ENCODE results near the gene ARHGDIB. TPM values are rescaled to one million over a fixed set of nuclear protein-coding genes. Genes with fewer than 3 reads are reported as not detected.

Gene ARHGDIB
- total RNA-seq, 3 donors from 2014 or later (not counting 1 experiment from before 2014, with no cell fraction given), result 838 to 962 (median 929) TPM

DNA sequence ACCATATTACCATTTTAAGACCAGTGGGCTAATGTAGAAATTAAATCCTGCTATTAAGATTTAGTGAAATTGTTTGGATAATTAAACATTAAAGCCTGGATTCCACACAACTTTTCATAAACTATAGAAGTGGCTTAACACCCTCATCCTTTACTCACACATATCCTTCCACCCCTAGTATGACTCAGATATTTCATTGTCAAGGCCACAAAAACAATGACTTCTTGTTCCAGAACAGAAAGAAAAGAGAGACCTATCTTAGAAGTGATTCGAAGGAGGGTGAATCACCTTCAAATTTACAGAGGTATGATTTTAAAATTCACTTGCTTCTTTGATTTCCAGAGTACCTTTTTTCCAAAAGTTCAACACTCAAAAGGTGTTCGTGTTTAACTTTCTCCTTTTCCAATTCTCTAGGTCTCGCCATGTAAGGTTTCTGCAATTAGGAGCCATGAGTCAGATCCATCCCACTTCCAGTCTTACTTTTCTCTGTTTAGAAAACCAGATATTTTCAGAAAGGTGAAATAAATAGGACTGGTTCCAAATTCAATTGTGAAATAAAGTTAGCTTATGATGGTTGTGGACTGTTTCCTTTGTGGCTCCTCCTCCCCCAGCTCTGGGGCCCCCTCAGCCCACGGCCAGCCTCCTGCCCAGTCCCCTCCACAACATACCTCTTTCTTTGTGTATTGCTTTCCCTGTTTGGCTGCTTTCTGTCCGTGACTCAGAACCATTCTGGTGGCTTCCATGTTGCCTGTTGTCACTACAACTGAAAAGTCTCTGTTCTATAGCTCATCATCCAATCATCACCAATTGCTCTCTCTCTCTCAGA lies 51.1 kb downstream of the ARHGDIB start:
- Histone ChIP-seq H3K4me1 (ENCODE audit: control insufficient read depth, insufficient read depth, low read length) (no peaks in the 10 kb centered on the region), H3K27ac (ENCODE audit: low read length) (no peak overlapping the region), H3K4me3 (ENCODE audit: low read length) (no peak overlapping the region), H3K27me3 (ENCODE audit: control insufficient read depth, insufficient read depth, low read length) (no peaks in the 10 kb centered on the region), H3K36me3 (ENCODE audit: control insufficient read depth, insufficient read depth, low read length) (peaks cover 28% of the 10 kb centered on the region), H3K9me3 (ENCODE audit: control insufficient read depth, insufficient read depth, low read length) (no peaks in the 10 kb centered on the region)
- TF ChIP-seq, protein P1, sequence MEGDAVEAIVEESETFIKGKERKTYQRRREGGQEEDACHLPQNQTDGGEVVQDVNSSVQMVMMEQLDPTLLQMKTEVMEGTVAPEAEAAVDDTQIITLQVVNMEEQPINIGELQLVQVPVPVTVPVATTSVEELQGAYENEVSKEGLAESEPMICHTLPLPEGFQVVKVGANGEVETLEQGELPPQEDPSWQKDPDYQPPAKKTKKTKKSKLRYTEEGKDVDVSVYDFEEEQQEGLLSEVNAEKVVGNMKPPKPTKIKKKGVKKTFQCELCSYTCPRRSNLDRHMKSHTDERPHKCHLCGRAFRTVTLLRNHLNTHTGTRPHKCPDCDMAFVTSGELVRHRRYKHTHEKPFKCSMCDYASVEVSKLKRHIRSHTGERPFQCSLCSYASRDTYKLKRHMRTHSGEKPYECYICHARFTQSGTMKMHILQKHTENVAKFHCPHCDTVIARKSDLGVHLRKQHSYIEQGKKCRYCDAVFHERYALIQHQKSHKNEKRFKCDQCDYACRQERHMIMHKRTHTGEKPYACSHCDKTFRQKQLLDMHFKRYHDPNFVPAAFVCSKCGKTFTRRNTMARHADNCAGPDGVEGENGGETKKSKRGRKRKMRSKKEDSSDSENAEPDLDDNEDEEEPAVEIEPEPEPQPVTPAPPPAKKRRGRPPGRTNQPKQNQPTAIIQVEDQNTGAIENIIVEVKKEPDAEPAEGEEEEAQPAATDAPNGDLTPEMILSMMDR (IDR thresholded peaks at IDR 0.05), result no peak
- ATAC-seq, result no peak
- Mint-ChIP-seq H3K9me3 (no peaks in the 10 kb centered on the region), H3K4me1 (peaks cover 10 to 19% of the 10 kb centered on the region in 2 donors), H3K27ac (peak overlapping the region in 1 of 2 donors; percentile 69), H3K36me3 (peaks cover 27% of the 10 kb centered on the region), H3K4me3 (no peak overlapping the region), H3K27me3 (ENCODE audit: low read depth in 2 of 2) (no peaks in the 10 kb centered on the region)
- 87% methylated on average over 5 of the region's 5 CpGs for WGBS (ENCODE audit: insufficient coverage)
- intact Hi-C loops (cut with micrococcal nuclease), result no loop called here
- DNase-seq, result no peak

DNA sequence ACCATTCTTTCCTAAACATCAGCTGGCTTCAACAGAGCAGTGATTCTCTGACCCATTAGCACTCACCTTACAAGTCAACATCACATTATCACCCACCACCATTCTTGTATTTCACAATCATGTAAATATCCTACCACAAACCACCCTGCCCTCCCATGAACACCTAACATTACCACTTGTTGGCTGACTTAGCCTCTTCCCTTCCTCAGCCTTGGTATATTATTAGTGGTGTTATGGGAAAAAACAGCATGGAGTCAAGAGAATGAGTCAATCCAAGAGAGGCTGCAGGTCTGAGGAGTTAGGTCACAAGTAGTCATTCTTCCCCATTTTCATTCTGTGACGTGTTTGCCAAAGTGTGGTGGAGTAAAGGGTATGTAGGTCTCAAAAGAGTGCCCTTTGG lies 53.4 kb downstream of the ARHGDIB start:
- WGBS (ENCODE audit: insufficient coverage), result 100% methylated on average over 1 of the region's 1 CpG
- peak overlapping the region; percentile 1 to 2 for H3K27ac Mint-ChIP-seq
- no peaks in the 10 kb centered on the region for H3K27me3 ChIP-seq (ENCODE audit: control insufficient read depth, insufficient read depth, low read length)
- no peaks in the 10 kb centered on the region for H3K9me3 Mint-ChIP-seq
- H3K4me1 Mint-ChIP-seq, result peaks cover 10 to 25% of the 10 kb centered on the region in 2 donors
- peaks cover 8% of the 10 kb centered on the region for H3K36me3 ChIP-seq (ENCODE audit: control insufficient read depth, insufficient read depth, low read length)
- no peak overlapping the region for H3K27ac ChIP-seq (ENCODE audit: low read length)
- intact Hi-C loops (cut with micrococcal nuclease), result no loop called here
- DNase-seq (no peak), ATAC-seq (no peak)
- no peaks in the 10 kb centered on the region for H3K9me3 ChIP-seq (ENCODE audit: control insufficient read depth, insufficient read depth, low read length)
- TF ChIP-seq, protein P1 (IDR thresholded peaks at IDR 0.05), result no peak
- no peak overlapping the region for H3K4me3 Mint-ChIP-seq
- H3K27me3 Mint-ChIP-seq (ENCODE audit: low read depth in 2 of 2), result no peaks in the 10 kb centered on the region
- H3K36me3 Mint-ChIP-seq, result peaks cover 11% of the 10 kb centered on the region
- no peaks in the 10 kb centered on the region for H3K4me1 ChIP-seq (ENCODE audit: control insufficient read depth, insufficient read depth, low read length)
- no peak overlapping the region for H3K4me3 ChIP-seq (ENCODE audit: low read length)

DNA sequence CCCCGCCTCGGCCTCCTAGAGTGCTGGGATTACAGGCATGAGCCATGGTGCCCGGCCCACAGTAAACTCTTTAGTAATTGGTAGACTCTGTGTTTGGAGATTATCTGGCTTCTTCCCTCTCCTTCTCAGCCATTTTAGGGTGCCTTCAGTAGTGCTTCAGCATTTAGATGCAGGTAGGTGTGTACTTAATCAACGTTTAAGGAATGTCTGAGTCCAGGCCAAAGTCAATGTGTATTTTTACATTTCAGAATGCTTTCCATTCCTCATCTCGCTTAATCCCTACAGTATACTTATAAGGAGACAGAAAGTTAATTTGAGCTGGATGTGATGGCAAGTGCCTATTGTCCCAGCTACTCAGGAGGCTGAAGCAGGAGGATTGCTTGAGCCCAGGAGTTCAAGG lies 55.3 kb downstream of the ARHGDIB start:
- DNase-seq (no peak), ATAC-seq (no peak)
- no peak overlapping the region for H3K4me3 Mint-ChIP-seq
- no peak overlapping the region for H3K27ac Mint-ChIP-seq
- 93% methylated on average over 4 of the region's 5 CpGs for WGBS (ENCODE audit: insufficient coverage)
- Histone ChIP-seq H3K9me3 (ENCODE audit: control insufficient read depth, insufficient read depth, low read length) (no peaks in the 10 kb centered on the region), H3K27ac (ENCODE audit: low read length) (no peak overlapping the region), H3K4me3 (ENCODE audit: low read length) (no peak overlapping the region), H3K36me3 (ENCODE audit: control insufficient read depth, insufficient read depth, low read length) (peaks cover 3% of the 10 kb centered on the region), H3K27me3 (ENCODE audit: control insufficient read depth, insufficient read depth, low read length) (no peaks in the 10 kb centered on the region), H3K4me1 (ENCODE audit: control insufficient read depth, insufficient read depth, low read length) (no peaks in the 10 kb centered on the region)
- H3K9me3 Mint-ChIP-seq, result no peaks in the 10 kb centered on the region
- no peaks in the 10 kb centered on the region for H3K27me3 Mint-ChIP-seq (ENCODE audit: low read depth in 2 of 2)
- peaks cover 6% of the 10 kb centered on the region for H3K36me3 Mint-ChIP-seq
- peaks cover 10 to 25% of the 10 kb centered on the region in 2 donors for H3K4me1 Mint-ChIP-seq
- TF ChIP-seq, protein P1 (IDR thresholded peaks at IDR 0.05), result no peak
- intact Hi-C loops (cut with micrococcal nuclease), result no loop called here

Measured in natural killer cell (primary cell).